T-cell (primary cell): ENCODE data around the gene PDZRN3. TPM values are rescaled to one million over a fixed set of nuclear protein-coding genes. Genes with fewer than 3 reads are reported as not detected.

Experiments
- ATAC-seq, 4 experiments: fragments of 200-7000 bp in 3 of 4; fragments of 150-1000 bp in 1 of 4; cut with Tn5 transposase; replicated peaks in 1 of 4; 1 replicate in 3 of 4; 2 replicates in 1 of 4; pipeline ENCODE4 v1.10.0; 2021; ENCODE audit warnings: moderate library complexity in 3 of 4, mild to moderate bottlenecking in 2 of 4, moderate number of reproducible peaks in 1 of 4
- CTCF ChIA-PET, 2 donors: fragments of 300-600 bp; sonication (Branson Sonifier 250); formaldehyde crosslinking; loops; one replicate each; lab custom pipeline; 2022; ENCODE audit warnings: antibody characterized with exemption in 2 of 2; lab: Charles Lee
- POLR2A ChIA-PET, 2 donors: fragments of 300-600 bp; sonication (Branson Sonifier 250); formaldehyde crosslinking; loops; one replicate each; lab custom pipeline; 2022; ENCODE audit warnings: antibody characterized with exemption in 2 of 2; lab: Charles Lee
- DNase-seq, 35 experiments: peaks; one replicate each; pipeline versions ENCODE4 v3.0.0 to v3.0.0-alpha.2; 2013 to 2023
- H3K27ac ChIP-seq: one replicate; pipeline ENCODE4 v1.5.1; 2013; ENCODE audit warnings: low read length
- H3K27me3 ChIP-seq, 2 experiments: replicated peaks in 1 of 2; 1 replicate in 1 of 2; 2 replicates in 1 of 2; pipeline versions ENCODE4 v1.6.1 to v1.7.0; 2013; ENCODE audit warnings: low read length in 1 of 2, mixed read lengths in 1 of 2; ENCODE audit not compliant: control insufficient read depth in 2 of 2, insufficient read depth in 2 of 2; ENCODE audit errors: extremely low read depth in 1 of 2
- H3K36me3 ChIP-seq, 2 donors: 1 replicate in 1 of 2; 2 replicates in 1 of 2; pipeline versions ENCODE4 v1.6.1 to v1.7.0; 2013; ENCODE audit warnings: low read length in 1 of 2; ENCODE audit not compliant: control insufficient read depth in 2 of 2, insufficient read depth in 1 of 2; ENCODE audit errors: extremely low read depth in 1 of 2
- H3K4me1 ChIP-seq, 2 experiments: 1 replicate in 1 of 2; 2 replicates in 1 of 2; pipeline versions ENCODE4 v1.6.1 to v1.7.0; 2013; ENCODE audit warnings: low read length in 2 of 2, mixed read lengths in 1 of 2; ENCODE audit not compliant: insufficient read depth in 2 of 2, control insufficient read depth in 1 of 2; ENCODE audit errors: extremely low read depth in 1 of 2
- H3K4me3 ChIP-seq, 2 donors: 1 replicate in 1 of 2; 2 replicates in 1 of 2; pipeline versions ENCODE4 v1.5.1 to v1.7.0; 2013; ENCODE audit warnings: mild to moderate bottlenecking in 2 of 2, low read length in 1 of 2, moderate library complexity in 1 of 2; ENCODE audit not compliant: control insufficient read depth in 1 of 2; ENCODE audit errors: extremely low read depth in 1 of 2
- H3K9me3 ChIP-seq: 2 replicates; pipeline ENCODE4 v1.7.0; 2013
- H3K27ac Mint-ChIP-seq, 2 donors: one replicate each; pipeline ENCODE4 v1.8.0; 2020 to 2021; ENCODE audit warnings: mild to moderate bottlenecking in 2 of 2, mixed read lengths in 2 of 2
- H3K27me3 Mint-ChIP-seq, 2 donors: one replicate each; pipeline ENCODE4 v1.8.0; 2021 to 2022; ENCODE audit warnings: mixed read lengths in 2 of 2
- H3K36me3 Mint-ChIP-seq: one replicate; pipeline ENCODE4 v1.8.0; 2021; ENCODE audit warnings: mixed read lengths
- H3K4me1 Mint-ChIP-seq, 3 donors: one replicate each; pipeline ENCODE4 v1.8.0; 2020 to 2022; ENCODE audit warnings: mixed read lengths in 3 of 3, mild to moderate bottlenecking in 1 of 3
- H3K4me3 Mint-ChIP-seq, 3 donors: one replicate each; pipeline ENCODE4 v1.8.0; 2020 to 2022; ENCODE audit warnings: mild to moderate bottlenecking in 3 of 3, mixed read lengths in 3 of 3, moderate library complexity in 3 of 3
- H3K9me3 Mint-ChIP-seq, 3 donors: one replicate each; pipeline ENCODE4 v1.8.0; 2020 to 2022; ENCODE audit warnings: mixed read lengths in 3 of 3
- WGBS: methylation state at CpG from one replicate; pipeline ENCODE4 v1.1.5; 2013; ENCODE audit warnings: missing lambda C conversion rate; ENCODE audit not compliant: insufficient coverage; 5-methylcytosine and 5-hydroxymethylcytosine counted together
- total RNA-seq, 35 experiments: library from RNA in 6 of 35; stranded (reverse) in 6 of 35; fragments of 120-200 nt in 1 of 35; gene quantifications; one replicate each; pipeline versions ENCODE4 v1.2.1 to v1.2.4 and lab custom pipeline; 2013 to 2026

PDZRN3 gene
- total RNA-seq, 5 donors from 2014 or later (not counting 1 experiment from before 2014, with no cell fraction given): 0.16 to 0.73 (median 0.18) TPM; not detected in 2

DNA sequence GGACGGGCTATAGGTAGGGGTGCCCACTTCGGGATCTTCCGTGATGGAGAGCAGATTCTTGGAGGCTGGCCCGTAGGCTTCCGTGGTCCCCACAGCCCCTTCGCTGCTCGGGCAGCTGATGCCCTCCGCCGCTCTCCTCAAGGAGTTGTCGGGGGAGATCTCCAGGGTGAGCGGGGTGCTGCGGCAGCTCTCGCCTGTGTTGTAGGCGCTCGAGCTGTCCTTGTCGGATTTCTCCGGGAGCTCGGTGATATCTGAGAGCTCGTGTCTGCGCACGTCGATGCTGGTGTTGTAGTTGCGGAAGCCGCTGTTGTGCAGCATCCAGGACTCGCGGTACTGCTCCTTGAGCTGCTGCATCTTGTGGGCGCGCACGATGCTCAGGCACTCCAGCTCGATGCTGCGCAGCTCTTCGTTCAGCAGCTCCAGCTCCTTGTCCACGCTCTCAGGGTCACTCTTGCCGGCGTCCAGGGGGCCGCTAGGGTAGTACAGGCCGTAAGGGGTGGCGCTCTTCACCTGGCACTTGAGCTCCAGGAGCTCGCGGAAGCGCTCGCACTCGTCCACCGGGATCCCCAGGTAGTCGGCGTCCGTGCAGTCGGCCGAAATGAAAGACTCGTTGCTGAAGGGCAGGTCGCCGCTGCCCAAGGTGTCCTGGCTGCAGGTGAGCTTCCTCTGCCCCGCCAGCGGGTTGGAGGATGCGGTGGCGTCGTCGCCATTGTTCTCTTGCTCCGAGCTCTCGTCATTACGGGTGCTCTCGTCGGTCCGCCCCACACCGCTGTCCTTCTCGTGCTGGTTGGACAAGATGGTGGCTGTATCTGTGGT is 240.4 kb downstream of the PDZRN3 start:
- H3K27ac ChIP-seq: no peak overlapping the region
- Mint-ChIP-seq H3K27ac (no peak overlapping the region), H3K4me1 (no peaks in the 10 kb centered on the region), H3K27me3 (peaks cover 2 to 6% of the 10 kb centered on the region in 2 donors), H3K36me3 (no peaks in the 10 kb centered on the region), H3K9me3 (peaks cover 0 to 7% (median 0%) of the 10 kb centered on the region in 3 donors), H3K4me3 (no peak overlapping the region)
- ChIA-PET POLR2A (no interaction called here), CTCF (no interaction called here)
- no peak overlapping the region for H3K4me3 ChIP-seq
- H3K9me3 ChIP-seq: no peaks in the 10 kb centered on the region
- ATAC-seq (no peak), DNase-seq (no peak)
- no peaks in the 10 kb centered on the region for H3K36me3 ChIP-seq
- no peaks in the 10 kb centered on the region for H3K27me3 ChIP-seq
- 90% methylated on average over 66 of the region's 66 CpGs for WGBS
- no peaks in the 10 kb centered on the region for H3K4me1 ChIP-seq

DNA sequence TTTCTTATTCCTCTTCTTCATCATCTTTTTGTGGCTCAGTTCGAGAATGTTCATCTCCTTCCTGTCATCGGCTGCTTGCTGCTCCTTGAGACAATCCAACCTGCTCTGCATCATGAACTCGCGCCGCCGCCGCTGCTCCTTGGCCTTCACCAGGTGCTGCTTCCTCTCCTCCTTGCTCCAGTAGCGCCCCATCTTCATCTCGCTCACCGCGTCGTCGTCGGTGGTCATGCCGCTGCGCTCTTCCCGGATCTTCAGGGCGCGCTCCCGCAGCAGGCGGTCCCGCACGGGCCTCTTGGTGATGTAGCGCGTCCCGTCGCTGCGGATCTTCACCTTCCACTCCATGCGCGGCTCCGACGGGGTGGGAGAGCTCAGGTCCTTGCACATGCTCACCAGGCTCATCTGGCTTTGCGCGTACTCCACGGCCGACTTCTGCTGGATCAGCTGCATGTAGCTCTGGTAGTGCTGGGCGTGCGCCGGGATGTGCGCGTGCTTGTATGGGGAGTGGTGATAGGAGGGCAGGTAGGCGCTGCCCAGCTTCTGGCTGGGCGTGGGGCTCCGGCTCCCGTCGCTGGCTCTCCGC is 241.2 kb downstream of the PDZRN3 start:
- no peak overlapping the region for H3K4me3 ChIP-seq
- H3K9me3 ChIP-seq: no peaks in the 10 kb centered on the region
- WGBS: 91% methylated on average over 47 of the region's 47 CpGs
- no peaks in the 10 kb centered on the region for H3K27me3 ChIP-seq
- DNase-seq (no peak), ATAC-seq (no peak)
- no peaks in the 10 kb centered on the region for H3K4me1 ChIP-seq
- ChIA-PET POLR2A (no interaction called here), CTCF (no interaction called here)
- H3K36me3 ChIP-seq: no peaks in the 10 kb centered on the region
- H3K4me1 Mint-ChIP-seq: no peaks in the 10 kb centered on the region
- no peak overlapping the region for H3K27ac Mint-ChIP-seq
- H3K27me3 Mint-ChIP-seq: peaks cover 2 to 6% of the 10 kb centered on the region in 2 donors
- H3K27ac ChIP-seq: no peak overlapping the region
- no peak overlapping the region for H3K4me3 Mint-ChIP-seq
- peaks cover 0 to 7% (median 0%) of the 10 kb centered on the region in 3 donors for H3K9me3 Mint-ChIP-seq
- H3K36me3 Mint-ChIP-seq: no peaks in the 10 kb centered on the region

DNA sequence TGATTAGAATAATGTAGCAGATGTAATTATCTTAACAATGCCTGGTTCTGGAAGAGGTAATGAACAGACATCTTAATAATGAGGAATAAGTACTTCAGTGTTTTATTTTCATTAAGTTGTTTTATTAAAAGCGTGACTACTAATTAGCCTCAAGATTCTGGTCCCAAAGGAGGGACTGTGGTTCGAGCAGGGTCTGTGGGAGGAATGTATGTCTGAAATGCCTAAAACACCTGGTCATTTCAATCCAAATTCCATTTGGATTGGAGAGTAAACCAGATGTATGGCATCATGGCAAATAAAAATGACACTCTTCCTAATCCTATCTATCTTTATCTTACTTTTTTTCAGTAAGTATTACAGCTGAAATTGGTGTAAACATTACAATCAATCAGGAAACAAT is 243.2 kb downstream of the PDZRN3 start:
- Histone ChIP-seq H3K27me3 (no peaks in the 10 kb centered on the region), H3K36me3 (no peaks in the 10 kb centered on the region), H3K27ac (no peak overlapping the region), H3K4me3 (no peak overlapping the region), H3K4me1 (no peaks in the 10 kb centered on the region), H3K9me3 (no peaks in the 10 kb centered on the region)
- DNase-seq: no peak
- Mint-ChIP-seq H3K36me3 (no peaks in the 10 kb centered on the region), H3K4me1 (no peaks in the 10 kb centered on the region), H3K9me3 (peaks cover 0 to 3% (median 0%) of the 10 kb centered on the region in 3 donors), H3K27me3 (no peaks in the 10 kb centered on the region), H3K4me3 (no peak overlapping the region), H3K27ac (no peak overlapping the region)
- WGBS: no CpG with 5 or more reads among the region's 2 CpGs
- ATAC-seq: no peak
- CTCF ChIA-PET: no interaction called here
- POLR2A ChIA-PET: no interaction called here

DNA sequence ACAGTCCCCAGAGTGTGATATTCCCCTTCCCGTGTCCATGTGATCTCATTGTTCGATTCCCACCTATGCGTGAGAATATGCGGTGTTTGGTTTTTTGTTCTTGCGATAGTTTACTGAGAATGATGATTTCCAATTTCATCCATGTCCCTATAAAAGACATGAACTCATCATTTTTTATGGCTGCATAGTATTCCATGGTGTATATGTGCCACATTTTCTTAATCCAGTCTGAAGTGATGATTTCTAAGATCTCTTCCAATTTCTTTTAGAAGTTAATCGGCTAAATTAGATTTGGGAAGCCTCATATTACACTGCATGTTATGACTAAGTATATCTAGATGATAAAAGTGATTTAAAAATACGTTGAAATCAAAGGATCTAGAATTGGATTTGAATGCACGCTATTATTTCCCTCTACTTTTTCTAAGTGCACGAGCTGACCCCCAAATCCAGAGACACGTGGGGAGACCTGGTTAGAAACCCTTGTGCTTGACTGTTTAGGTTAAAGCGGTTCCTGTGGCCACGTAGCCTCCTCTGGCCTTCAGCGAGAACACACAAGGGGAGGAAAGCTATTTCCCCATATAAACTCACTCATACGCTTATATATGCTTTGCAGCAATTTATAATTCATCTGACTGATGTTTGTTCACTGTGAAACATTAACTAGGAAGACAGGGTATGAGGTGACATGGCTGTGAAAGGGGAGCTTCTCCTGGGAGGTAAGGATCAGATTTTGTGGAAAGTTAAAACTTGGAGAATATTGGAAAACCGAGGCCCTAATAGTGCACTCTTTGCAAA is 243.8 kb downstream of the PDZRN3 start:
- Histone ChIP-seq H3K27ac (no peak overlapping the region), H3K9me3 (no peaks in the 10 kb centered on the region), H3K36me3 (no peaks in the 10 kb centered on the region), H3K4me1 (no peaks in the 10 kb centered on the region), H3K4me3 (no peak overlapping the region), H3K27me3 (no peaks in the 10 kb centered on the region)
- no CpG with 5 or more reads among the region's 15 CpGs for WGBS
- H3K27ac Mint-ChIP-seq: no peak overlapping the region
- ChIA-PET POLR2A (no interaction called here), CTCF (no interaction called here)
- no peaks in the 10 kb centered on the region for H3K4me1 Mint-ChIP-seq
- H3K36me3 Mint-ChIP-seq: no peaks in the 10 kb centered on the region
- peaks cover 0 to 2% (median 0%) of the 10 kb centered on the region in 3 donors for H3K9me3 Mint-ChIP-seq
- DNase-seq (no peak), ATAC-seq (no peak)
- H3K4me3 Mint-ChIP-seq: no peak overlapping the region
- H3K27me3 Mint-ChIP-seq: no peaks in the 10 kb centered on the region

DNA sequence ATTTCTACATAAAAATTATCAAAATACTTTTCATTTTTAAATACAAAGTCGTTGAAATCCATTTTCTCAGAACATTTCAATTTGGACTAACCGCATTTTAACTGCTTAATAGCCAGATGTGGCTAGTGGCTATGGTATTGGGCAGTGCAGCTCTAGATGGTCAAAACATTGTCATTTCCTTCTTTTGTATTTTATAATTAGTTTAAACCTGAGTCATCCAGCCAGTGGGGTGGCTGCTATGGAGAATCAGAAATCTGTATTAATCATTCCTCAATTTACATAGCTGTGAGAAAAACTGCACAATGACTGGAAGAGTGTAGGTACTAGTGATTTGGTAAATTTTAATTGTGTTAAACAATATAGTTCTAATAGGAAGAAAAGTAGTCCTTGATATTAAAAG is 245.3 kb downstream of the PDZRN3 start:
- Histone ChIP-seq H3K4me1 (no peaks in the 10 kb centered on the region), H3K36me3 (no peaks in the 10 kb centered on the region), H3K4me3 (no peak overlapping the region), H3K9me3 (no peaks in the 10 kb centered on the region), H3K27ac (no peak overlapping the region), H3K27me3 (no peaks in the 10 kb centered on the region)
- WGBS: no CpG with 5 or more reads among the region's 2 CpGs
- Mint-ChIP-seq H3K9me3 (peaks cover 5% of the 10 kb centered on the region in 3 donors), H3K36me3 (no peaks in the 10 kb centered on the region), H3K4me1 (no peaks in the 10 kb centered on the region), H3K27ac (no peak overlapping the region), H3K4me3 (no peak overlapping the region), H3K27me3 (peaks cover 0 to 4% of the 10 kb centered on the region in 2 donors)
- ChIA-PET CTCF (no interaction called here), POLR2A (no interaction called here)
- no peak for DNase-seq
- ATAC-seq: no peak

DNA sequence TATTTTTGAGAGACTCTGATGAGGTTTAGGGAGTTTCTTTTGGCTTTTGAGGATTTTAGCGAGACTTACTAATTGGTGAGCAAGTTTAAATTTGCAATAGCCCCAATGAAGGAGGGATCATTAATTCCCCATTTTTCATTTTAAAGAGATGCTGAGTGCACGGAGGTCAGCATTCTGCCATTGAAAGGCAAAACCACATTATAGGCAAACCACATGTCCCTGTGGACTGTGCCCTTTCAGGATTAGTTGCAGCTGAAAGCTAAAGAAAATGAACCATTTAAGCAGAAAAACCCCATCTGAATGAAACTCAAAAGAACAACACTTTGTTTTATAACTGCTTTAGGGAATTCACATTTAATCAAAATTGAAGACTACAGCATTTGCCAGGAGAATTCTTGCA is 246.5 kb downstream of the PDZRN3 start:
- Histone ChIP-seq H3K4me3 (no peak overlapping the region), H3K36me3 (no peaks in the 10 kb centered on the region), H3K4me1 (no peaks in the 10 kb centered on the region), H3K9me3 (no peaks in the 10 kb centered on the region), H3K27ac (no peak overlapping the region), H3K27me3 (no peaks in the 10 kb centered on the region)
- CTCF ChIA-PET: no interaction called here
- H3K36me3 Mint-ChIP-seq: no peaks in the 10 kb centered on the region
- ATAC-seq (no peak), DNase-seq (no peak)
- peaks cover 0 to 4% of the 10 kb centered on the region in 2 donors for H3K27me3 Mint-ChIP-seq
- no peaks in the 10 kb centered on the region for H3K4me1 Mint-ChIP-seq
- POLR2A ChIA-PET: no interaction called here
- H3K27ac Mint-ChIP-seq: no peak overlapping the region
- no peak overlapping the region for H3K4me3 Mint-ChIP-seq
- H3K9me3 Mint-ChIP-seq: peaks cover 5 to 6% (median 6%) of the 10 kb centered on the region in 3 donors
- WGBS: 0% methylated on average over 1 of the region's 2 CpGs
